ENCODE data around the gene FILIP1L. TPM values are rescaled to one million over a fixed set of nuclear protein-coding genes. Genes with fewer than 3 reads are reported as not detected.

The FILIP1L gene
- total and polyA plus RNA-seq, 2 of the 4 experiments (the other 2 are of a cell fraction), result 11.5 to 19.9 TPM

DNA sequence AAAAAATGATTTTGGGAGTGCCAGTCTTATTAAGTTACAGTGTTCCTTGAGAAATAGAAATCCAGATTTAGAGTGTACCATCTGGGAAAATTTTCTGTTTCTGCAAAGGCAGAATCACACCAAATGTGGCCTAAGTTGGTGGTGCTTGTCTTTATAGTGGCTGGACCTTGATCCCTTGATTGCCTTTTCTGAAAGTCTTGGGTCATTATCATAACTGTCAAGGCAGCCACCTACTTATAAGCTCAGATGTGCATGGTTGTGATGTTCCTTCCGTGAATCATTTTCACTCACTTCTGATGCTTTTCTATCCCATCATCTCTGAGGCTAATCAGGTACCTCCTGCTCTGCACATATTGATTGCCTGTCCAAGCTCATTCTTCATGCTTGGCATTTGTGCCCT is 276.6 kb downstream of the FILIP1L start:
- Histone ChIP-seq H3K4me2 (ENCODE audit: low read depth, low read length) (no peak overlapping the region), H3K14ac (replicated peaks; ENCODE audit: low read depth, low read length) (no peak overlapping the region), H2AK5ac (ENCODE audit: low read depth, low read length) (no peak overlapping the region), H3K9ac (ENCODE audit: low read depth, low read length) (no peak overlapping the region), H3K36me3 (ENCODE audit: control insufficient read depth, insufficient read depth, low read length) (no peaks in the 10 kb centered on the region), H4K5ac (ENCODE audit: low read depth, low read length) (no peak overlapping the region), H3K23ac (ENCODE audit: low read depth, low read length) (no peak overlapping the region), H3K27me3 (ENCODE audit: control insufficient read depth, insufficient read depth, low read length) (no peaks in the 10 kb centered on the region), H3K79me1 (ENCODE audit: low read depth in 1 of 2, low read length in 2 of 2) (peaks cover 28 to 59% of the 10 kb centered on the region in 2 experiments), H2AK9ac (replicated peaks; ENCODE audit: low read depth, low read length, poor library complexity) (no peak overlapping the region), H3K4ac (ENCODE audit: low read depth, low read length) (no peak overlapping the region), H3K27ac (ENCODE audit: insufficient read depth, low read length) (no peak overlapping the region), H4K20me1 (ENCODE audit: insufficient read depth, low read length) (no peaks in the 10 kb centered on the region), H3K56ac (ENCODE audit: extremely low read depth, insufficient read depth, low read length) (no peak overlapping the region), H3K9me1 (ENCODE audit: insufficient read depth, low read length) (peaks cover 6% of the 10 kb centered on the region; the same call in 1 of the 2 replicates), H3K18ac (ENCODE audit: low read depth, low read length) (no peak overlapping the region), H4K8ac (ENCODE audit: low read depth in 2 of 2, low read length in 2 of 2) (no peak overlapping the region), H3K9me3 (ENCODE audit: control insufficient read depth, insufficient read depth, low read length) (no peaks in the 10 kb centered on the region), H2AFZ (replicated peaks; ENCODE audit: low read length, poor library complexity) (no peak overlapping the region), H2BK120ac (ENCODE audit: low read depth, low read length) (no peak overlapping the region), H3K4me3 (ENCODE audit: insufficient read depth, low read depth, low read length) (no peak overlapping the region), H2BK15ac (ENCODE audit: low read depth, low read length) (no peak overlapping the region), H4K91ac (ENCODE audit: insufficient read depth, low read depth, low read length) (no peak overlapping the region), H2BK5ac (ENCODE audit: low read depth, low read length, poor library complexity, severe bottlenecking) (no peak overlapping the region), H3K4me1 (ENCODE audit: control insufficient read depth, insufficient read depth, low read length) (peaks cover 2% of the 10 kb centered on the region; the same call in 1 of the 2 replicates), H2BK20ac (ENCODE audit: low read depth, low read length) (peak overlapping the region; percentile 47; the same call in 1 of the 2 replicates)
- ATAC-seq (ENCODE audit: low read depth) (no peak), DNase-seq (no peak)
- intact Hi-C loops (cut with micrococcal nuclease) (loop anchor here (10.0 kb wide), 1 partner anchor 547 kb away; no protein-coding TSS in a partner anchor), dilution Hi-C loops (cut with HindIII; ENCODE audit: low sequenced_read_pairs, unreplicated experiment) (no loop called here), in situ Hi-C loops (cut with MboI; ENCODE audit: low sequenced_read_pairs) (loop anchor here (5.0 to 25.0 kb wide), 3 partner anchors 415 to 900 kb away; no protein-coding TSS in a partner anchor)
- no CpG with 5 or more reads among the region's 1 CpG for WGBS, 2 experiments (ENCODE audit: extremely low coverage in 2 of 2, insufficient read length in 1 of 2)
- POLR2A ChIA-PET (ENCODE audit: unreplicated experiment), result no interaction called here
- BruUV-seq (replicated peaks), result no TSS peak
- CTCF ChIA-PET, result no interaction called here
- no peak for TF ChIP-seq POLR2A (IDR thresholded peaks at IDR 0.05; ENCODE audit: low read depth, low read length)
- no peak for TF ChIP-seq RCOR1 (IDR thresholded peaks at IDR 0.05; ENCODE audit: insufficient replicate concordance, low read length)
- TF ChIP-seq RFX5 (IDR thresholded peaks at IDR 0.05; ENCODE audit: low read depth, low read length), result no peak
- TF ChIP-seq FOS (IDR thresholded peaks at IDR 0.05; ENCODE audit: low read depth, low read length), result no peak
- no peak for TF ChIP-seq MXI1 (IDR thresholded peaks at IDR 0.05; ENCODE audit: borderline replicate concordance, low read depth, low read length)
- TF ChIP-seq, protein P1, sequence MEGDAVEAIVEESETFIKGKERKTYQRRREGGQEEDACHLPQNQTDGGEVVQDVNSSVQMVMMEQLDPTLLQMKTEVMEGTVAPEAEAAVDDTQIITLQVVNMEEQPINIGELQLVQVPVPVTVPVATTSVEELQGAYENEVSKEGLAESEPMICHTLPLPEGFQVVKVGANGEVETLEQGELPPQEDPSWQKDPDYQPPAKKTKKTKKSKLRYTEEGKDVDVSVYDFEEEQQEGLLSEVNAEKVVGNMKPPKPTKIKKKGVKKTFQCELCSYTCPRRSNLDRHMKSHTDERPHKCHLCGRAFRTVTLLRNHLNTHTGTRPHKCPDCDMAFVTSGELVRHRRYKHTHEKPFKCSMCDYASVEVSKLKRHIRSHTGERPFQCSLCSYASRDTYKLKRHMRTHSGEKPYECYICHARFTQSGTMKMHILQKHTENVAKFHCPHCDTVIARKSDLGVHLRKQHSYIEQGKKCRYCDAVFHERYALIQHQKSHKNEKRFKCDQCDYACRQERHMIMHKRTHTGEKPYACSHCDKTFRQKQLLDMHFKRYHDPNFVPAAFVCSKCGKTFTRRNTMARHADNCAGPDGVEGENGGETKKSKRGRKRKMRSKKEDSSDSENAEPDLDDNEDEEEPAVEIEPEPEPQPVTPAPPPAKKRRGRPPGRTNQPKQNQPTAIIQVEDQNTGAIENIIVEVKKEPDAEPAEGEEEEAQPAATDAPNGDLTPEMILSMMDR (conservative IDR thresholded peaks at IDR 0.05; ENCODE audit: low read depth, low read length), result no peak
- no peak for TF ChIP-seq SMC3 (IDR thresholded peaks at IDR 0.05; ENCODE audit: low read depth, low read length)
- TF ChIP-seq RAD21 (IDR thresholded peaks at IDR 0.05; ENCODE audit: low read length), result no peak
- no peak for TF ChIP-seq CEBPB (IDR thresholded peaks at IDR 0.05; ENCODE audit: low read depth, low read length)
- no peak for TF ChIP-seq MAZ (IDR thresholded peaks at IDR 0.05; ENCODE audit: borderline replicate concordance, low read depth, low read length)
- TF ChIP-seq, protein P2, sequence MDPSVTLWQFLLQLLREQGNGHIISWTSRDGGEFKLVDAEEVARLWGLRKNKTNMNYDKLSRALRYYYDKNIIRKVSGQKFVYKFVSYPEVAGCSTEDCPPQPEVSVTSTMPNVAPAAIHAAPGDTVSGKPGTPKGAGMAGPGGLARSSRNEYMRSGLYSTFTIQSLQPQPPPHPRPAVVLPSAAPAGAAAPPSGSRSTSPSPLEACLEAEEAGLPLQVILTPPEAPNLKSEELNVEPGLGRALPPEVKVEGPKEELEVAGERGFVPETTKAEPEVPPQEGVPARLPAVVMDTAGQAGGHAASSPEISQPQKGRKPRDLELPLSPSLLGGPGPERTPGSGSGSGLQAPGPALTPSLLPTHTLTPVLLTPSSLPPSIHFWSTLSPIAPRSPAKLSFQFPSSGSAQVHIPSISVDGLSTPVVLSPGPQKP (IDR thresholded peaks at IDR 0.05; ENCODE audit: borderline replicate concordance, low read depth, low read length), result no peak
- no peak for TF ChIP-seq NFE2L2 (IDR thresholded peaks at IDR 0.05; ENCODE audit: low read depth, low read length)
- TF ChIP-seq MAFK (IDR thresholded peaks at IDR 0.05; ENCODE audit: low read depth, low read length), result no peak

Measured in IMR-90 (cell line).